ENCODE data around the gene CTNNBIP1. TPM values are rescaled to one million over a fixed set of nuclear protein-coding genes. Genes with fewer than 3 reads are reported as not detected.

The CTNNBIP1 gene
- total and polyA plus RNA-seq, 9 of the 15 experiments (the other 6 are each of a cell fraction or from before 2014, with no cell fraction given) = 0.65 to 29.2 (median 14.7) TPM

- peak; percentile 53; the same call in 1 of the 2 replicates for TF ChIP-seq GABPB1 (CRISPR knock-in tag; IDR thresholded peaks at IDR 0.05)
- no peak for TF ChIP-seq RBBP5 (IDR thresholded peaks at IDR 0.05; ENCODE audit: borderline replicate concordance, insufficient read depth, low read length, poor library complexity, severe bottlenecking)
- TF ChIP-seq CBX1 (IDR thresholded peaks at IDR 0.05; ENCODE audit: low read depth) = no peak
- no peak for TF ChIP-seq ARID3A (IDR thresholded peaks at IDR 0.05; ENCODE audit: borderline replicate concordance, low read depth, low read length)
- TF ChIP-seq USF2 (CRISPR knock-in tag; IDR thresholded peaks at IDR 0.05) = no peak
- no peak for TF ChIP-seq PHTF2 (CRISPR knock-in tag; IDR thresholded peaks at IDR 0.05)
- no peak for TF ChIP-seq MEF2A (IDR thresholded peaks at IDR 0.05; ENCODE audit: control insufficient read depth, low read depth, low read length)
- TF ChIP-seq CREB5 (CRISPR knock-in tag; IDR thresholded peaks at IDR 0.05) = no peak
- peak; percentile 97 for TF ChIP-seq SMC3 (conservative IDR thresholded peaks at IDR 0.05; ENCODE audit: insufficient read depth, low read depth, low read length)
- no peak for TF ChIP-seq CBX8 (IDR thresholded peaks at IDR 0.05; ENCODE audit: borderline replicate concordance, extremely low read depth, low read depth, low read length, poor library complexity, severe bottlenecking)
- TF ChIP-seq POLR2A (conservative IDR thresholded peaks at IDR 0.05) = no peak
- no peak for TF ChIP-seq EZH2 (IDR thresholded peaks at IDR 0.05; ENCODE audit: borderline replicate concordance, low read depth, low read length)
- no peak for TF ChIP-seq SAFB2 (IDR thresholded peaks at IDR 0.05; ENCODE audit: borderline replicate concordance, low read depth, low read length, severe bottlenecking)
- no peak for TF ChIP-seq BRD9 (IDR thresholded peaks at IDR 0.05; ENCODE audit: low read depth, partially characterized antibody)
- TF ChIP-seq PRPF4 (IDR thresholded peaks at IDR 0.05; ENCODE audit: insufficient read depth, low read depth, low read length, poor library complexity, severe bottlenecking) = no peak
- TF ChIP-seq ZNF124 (CRISPR knock-in tag; IDR thresholded peaks at IDR 0.05) = no peak
- no peak for TF ChIP-seq ETV1 (tag; conservative IDR thresholded peaks at IDR 0.05; ENCODE audit: low read depth)
- no peak for TF ChIP-seq AFF1 (IDR thresholded peaks at IDR 0.05; ENCODE audit: low read depth in 1 of 2, partially characterized antibody in 2 of 2)
Observed at GRCh38 chr1:9867408-9868243, 42.4 kb downstream of the CTNNBIP1 start (continued).
